GM19035 (cell line): ENCODE measurements around the gene FAM83G.
"Not testable (repeated sequence)": the region's sequence is repeated elsewhere in the genome, so short reads cannot be mapped to it uniquely, and the experiment has no call there.

Experiments used
- ATAC-seq: cut with Tn5 transposase; IDR thresholded peaks from one replicate; pipeline ENCODE4 v1.9.1; 2021; ENCODE audit not compliant: unreplicated experiment

FAM83G gene

GRCh38 chr17:18956581-18956980 lies 48.0 kb downstream of the FAM83G start:
- ATAC-seq: no peak

DNA sequence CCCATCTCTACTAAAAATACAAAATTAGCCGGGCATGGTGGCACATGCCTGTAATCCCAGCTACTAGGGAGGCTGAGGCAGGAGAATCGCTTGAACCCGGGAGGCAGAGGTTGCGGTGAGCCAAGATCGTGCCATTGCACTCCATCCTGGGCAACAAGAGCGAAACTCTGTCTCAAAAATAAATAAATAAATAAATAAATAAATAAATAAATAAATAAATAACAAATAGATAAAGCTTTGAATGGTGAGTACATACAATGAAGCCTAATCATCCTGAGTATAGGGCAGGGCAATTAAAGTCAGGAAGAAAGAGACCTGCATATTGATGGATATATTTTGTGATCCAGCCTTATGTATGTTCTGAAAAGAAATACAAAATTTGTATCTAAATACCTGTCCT lies 48.5 kb downstream of the FAM83G start:
- ATAC-seq: not testable (repeated sequence)

DNA sequence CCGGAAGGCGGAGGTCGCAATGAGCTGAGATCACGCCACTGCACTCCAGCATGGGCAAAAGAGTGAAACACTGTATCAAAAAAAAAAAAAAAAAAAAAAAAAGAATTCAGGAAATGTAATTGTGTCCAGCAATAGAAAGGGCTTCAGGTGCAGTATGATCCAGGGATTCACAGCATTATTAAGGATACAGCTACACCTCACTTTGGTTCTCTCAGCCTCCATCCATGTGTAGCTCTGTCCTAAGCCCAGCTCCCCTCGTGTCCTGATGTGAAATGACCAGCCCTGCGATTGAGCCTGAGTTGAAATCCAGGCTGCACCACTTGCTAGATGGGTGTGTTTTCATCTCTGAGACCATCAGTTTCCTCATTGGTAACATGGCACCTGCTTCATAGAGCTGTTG lies 49.6 kb downstream of the FAM83G start:
- no peak for ATAC-seq

- ATAC-seq: no peak
Measured at GRCh38 chr17:18954321-18954720, 50.2 kb downstream of the FAM83G start.

DNA sequence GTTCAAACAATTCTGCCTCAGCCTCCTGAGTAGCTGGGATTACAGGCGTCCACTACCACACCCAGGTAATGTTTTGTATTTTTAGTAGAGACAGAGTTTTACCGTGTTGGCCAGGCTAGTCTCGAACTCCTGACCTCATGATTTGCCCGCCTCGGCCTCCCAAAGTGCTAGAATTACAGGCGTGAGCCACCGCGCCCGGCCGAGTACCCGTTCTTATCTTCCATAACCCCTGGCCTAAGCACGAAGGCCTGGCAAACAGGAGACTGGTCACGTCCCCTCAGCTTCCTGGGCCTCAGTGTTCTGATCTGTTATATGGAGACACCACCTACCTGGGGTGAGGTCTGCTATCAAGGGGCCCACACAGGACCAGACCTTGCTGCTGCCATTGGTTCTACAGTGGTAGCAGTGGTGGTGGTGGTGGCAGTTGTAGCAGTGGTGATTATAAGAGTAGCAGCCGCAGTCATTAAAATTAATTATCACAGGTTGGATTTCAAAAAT lies 51.3 kb downstream of the FAM83G start:
- ATAC-seq: no peak

GRCh38 chr17:18951941-18952842 lies 52.4 kb downstream of the FAM83G start, which contains the start of gene SLC5A10:
TSS of gene SLC5A10 (plus strand) at chr17:18952165. CDS start at chr17:18952206, 41 bp downstream.
- no peak for ATAC-seq

- no peak for ATAC-seq
Measured at GRCh38 chr17:18950944-18951905, 53.3 kb downstream of the FAM83G start.

- ATAC-seq: no peak
Measured at GRCh38 chr17:18950346-18950745, 54.2 kb downstream of the FAM83G start.

GRCh38 chr17:18949566-18949965 lies 55.0 kb downstream of the FAM83G start:
- ATAC-seq: no peak

DNA sequence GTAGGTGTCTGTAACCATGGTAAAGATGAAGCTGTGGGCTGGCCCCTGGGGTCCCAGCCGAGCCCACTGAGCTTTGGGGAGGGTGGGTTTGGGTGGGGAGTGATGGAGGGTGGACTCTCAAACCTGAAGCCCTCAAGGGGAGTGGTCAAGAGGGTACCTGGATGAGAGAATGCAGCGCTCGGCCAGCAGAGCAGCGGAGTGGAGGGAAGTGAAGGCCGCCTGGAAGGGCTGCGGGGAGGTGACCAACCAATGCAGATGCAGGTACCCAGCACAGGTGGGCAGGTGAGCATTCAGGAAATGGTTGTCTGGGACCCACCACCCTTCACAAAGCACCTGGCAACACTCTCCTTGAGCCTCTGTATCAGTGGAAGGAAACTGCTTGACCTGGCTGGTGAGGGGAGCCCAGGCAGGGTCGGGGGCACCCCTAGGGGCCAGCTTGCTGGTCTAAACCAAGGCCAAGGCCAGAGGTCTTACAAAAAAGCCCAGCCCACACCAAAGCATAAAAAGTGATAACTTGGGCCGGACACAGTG lies 56.0 kb downstream of the FAM83G start:
- no peak for ATAC-seq

DNA sequence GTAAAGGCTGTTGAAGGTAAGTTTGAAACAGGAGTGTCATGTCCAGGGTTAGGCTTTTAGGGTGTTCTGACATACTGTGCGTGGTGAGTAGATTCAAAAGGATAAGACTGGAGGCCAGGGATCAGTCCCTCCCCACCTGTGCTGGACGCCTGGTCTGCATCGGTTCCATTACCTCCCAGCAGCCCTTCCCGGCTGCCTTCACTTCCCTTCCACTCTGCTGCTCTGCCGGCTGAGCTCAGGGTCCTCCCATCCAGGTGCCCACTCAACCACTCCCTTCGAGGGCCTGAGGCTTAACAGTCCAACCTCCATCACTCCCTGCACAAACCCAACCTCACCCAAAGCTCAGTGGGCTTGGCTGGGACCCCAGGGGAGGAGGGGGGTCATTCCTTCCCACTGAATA lies 56.7 kb downstream of the FAM83G start:
- no peak for ATAC-seq

GRCh38 chr17:18946536-18946935 lies 58.0 kb downstream of the FAM83G start:
- no peak for ATAC-seq

DNA sequence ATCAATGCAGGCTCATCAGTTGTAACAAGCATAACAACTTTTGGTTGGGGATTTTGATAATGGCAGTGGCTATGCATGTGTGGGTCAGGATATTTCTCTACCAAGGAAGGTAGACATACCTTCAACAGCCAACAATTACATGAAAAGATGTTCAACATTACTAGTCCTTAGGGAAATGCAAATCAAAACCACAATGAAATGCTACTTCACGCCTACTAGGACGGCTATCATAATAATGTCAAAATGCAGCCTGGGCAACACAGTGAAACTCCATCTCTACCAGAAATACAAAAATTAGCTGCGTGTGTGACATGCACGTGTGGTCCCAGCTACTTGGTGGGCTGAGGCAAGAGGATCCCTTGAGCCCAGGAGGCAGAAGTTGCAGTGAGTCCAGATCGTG lies 59.9 kb downstream of the FAM83G start:
- no peak for ATAC-seq

GRCh38 chr17:18938692-18939023 lies 65.9 kb downstream of the FAM83G start:
- no peak for ATAC-seq

DNA sequence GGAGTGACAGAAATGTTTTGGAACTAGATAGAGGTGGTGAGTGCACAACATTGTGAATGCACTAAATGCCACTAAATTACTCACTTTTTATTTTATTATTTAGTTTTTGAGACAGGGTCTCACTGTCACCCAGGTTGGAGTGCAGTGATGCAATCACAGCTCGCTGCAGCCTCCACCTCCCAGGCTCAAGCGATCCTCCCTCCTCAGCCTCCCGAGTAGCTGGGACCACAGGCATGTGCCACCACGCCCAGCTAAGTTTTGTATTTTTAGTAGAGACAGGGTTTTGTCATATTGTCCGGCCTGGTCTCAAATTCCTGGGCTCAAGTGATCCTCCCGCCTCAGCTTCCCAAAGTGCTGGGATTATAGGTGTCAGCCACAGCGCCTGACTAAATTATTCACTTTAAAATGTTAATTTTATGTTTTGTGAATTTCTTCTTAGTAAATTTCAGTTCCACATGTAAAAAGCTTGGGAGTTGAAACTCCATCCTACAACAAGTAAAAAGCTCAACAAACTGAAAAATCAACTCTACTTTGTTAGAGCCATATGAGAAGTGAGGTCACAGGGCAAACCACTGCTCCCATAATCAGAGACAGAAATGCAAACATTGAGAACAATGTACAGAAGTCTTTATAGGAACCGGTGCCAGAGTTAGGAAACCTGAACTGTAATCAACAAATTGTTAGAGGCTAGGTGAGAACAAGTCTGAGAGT lies 66.4 kb downstream of the FAM83G start:
- ATAC-seq: no peak

DNA sequence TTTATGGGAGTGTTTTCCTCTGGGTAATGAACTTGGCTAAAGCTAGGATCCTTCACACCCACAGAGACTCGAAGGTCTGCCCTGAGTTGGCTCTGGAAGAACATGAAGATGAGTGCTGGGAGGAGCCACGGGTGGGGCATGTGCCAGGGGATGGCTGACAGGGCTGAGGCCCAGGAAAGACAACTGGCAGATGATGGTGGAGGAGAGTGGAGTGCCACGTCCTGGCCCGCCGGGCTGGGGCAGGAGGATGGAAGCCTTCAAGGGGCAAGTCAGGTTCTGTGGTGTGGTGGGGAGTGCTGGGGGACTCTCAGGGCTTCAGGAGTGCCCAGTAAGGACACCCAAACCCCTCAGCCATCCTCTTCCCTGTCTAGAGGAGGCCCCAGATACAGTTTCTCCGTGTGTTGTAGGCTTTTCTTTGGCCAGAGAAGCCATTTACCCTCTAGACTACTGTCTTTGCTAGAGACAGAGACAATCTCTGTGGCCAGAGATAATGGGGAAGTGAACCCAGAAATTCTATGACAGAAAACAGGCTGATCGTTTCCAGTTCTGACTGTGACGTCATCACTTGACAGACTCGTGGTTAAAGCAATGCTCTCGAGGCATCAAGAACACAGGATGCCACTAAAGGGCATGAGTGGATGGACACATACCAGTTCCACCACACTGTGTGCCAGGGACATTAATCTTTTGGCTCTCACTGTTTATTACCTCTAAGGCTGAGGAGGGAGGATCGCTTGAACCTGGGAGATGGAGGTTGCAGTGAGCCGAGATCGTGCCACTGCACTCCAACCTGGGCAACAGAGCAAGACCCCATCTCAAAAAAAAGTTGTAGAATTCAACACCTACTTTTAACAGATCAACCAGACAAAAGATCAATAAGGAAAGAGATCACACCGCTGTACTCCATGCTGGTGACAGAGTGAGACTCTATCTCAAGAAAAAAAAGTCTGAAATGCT lies 71.2 kb downstream of the FAM83G start:
- ATAC-seq: no peak

- no peak for ATAC-seq
Measured at GRCh38 chr17:18932360-18933055, 72.1 kb downstream of the FAM83G start.

DNA sequence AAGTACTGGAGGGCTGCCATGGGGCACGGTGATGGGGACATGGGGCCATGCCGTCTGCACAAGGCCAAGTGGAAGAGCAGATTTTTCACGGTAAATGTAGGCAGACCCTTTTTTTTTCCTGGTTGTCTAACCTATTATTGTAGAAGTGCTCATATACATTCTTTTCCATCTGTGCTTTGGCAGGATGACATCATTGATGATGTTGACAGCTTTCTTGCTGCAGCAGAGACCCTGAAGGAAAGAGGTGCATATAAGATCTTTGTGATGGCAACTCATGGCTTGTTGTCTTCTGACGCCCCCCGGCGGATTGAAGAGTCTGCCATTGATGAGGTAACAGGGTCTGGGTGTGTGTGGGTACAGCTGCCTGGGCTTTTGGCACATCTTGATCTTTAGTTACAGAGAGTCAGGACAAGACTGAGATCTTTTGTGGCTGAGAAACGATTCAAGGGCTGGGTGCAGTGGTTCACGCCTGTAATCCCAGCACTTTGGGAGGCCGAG lies 75.9 kb downstream of the FAM83G start:
- ATAC-seq: no peak

DNA sequence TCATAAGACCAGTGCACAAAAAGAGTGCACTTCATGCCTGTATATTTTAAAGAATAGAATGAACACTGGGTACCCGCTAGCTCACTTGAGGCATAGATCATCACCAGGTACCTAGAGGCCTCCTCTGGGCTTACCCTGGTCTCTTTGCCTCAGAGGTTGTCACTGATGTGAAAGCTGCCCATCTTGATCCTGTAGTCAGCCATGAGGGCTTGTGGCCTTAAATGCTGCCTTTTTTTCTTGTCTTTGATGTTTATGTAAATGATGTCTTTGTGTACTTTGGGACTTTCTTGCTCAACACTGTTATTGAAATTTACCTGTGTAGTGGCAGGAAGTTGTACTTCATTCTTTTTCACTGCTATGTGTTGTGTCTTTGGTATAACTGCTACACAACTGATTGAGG lies 79.4 kb downstream of the FAM83G start:
- no peak for ATAC-seq
